CD4-positive, alpha-beta T cell treated with Interleukin-15 for 1 hour (primary cell): ENCODE data around the gene SEMA5A.

ENCODE experiments used
- DNase-seq: peaks from one replicate; pipeline ENCODE4 v3.0.0-alpha.2; 2020

Gene SEMA5A

GRCh38 chr5:9245071-9245470 lies 300.8 kb downstream of the SEMA5A start:
- DNase-seq: no peak

GRCh38 chr5:9244417-9244816 lies 301.5 kb downstream of the SEMA5A start:
- DNase-seq: no peak

DNA sequence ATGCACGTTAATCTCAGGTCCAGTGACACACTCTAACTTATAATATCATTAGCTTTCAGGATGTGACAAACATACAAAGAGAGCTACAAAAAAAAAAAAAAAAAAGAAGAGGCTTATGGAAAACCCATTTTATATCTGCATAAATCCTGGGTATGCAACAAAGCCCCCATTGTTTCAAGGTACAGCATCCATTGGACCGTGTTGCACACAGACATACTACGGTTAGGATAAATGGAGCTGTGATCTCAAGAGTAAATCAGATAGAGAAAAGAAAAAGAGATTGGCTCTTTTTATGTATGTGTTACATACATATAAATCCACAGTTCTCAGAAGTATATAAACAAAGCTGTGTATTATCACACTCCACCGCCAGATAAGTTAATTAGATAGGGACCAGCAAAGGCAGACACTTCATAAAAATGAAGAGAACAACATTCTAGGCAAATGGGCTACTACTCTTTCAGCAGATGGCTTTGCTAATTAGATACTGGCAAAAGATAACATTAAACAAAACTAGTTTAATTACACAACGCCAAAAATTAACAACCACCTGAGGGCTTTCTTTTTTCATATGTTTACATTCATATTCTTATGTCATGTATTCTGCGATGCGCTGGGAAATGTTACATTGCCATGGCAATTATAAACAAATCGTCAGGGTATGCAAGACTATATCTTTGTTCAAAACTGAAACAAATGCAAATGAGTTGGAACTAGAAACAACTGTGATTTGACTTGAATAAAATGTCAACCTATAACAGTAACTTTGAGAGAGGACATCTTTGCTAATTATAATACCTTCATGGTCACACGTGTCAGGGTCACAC lies 304.2 kb downstream of the SEMA5A start:
- no peak for DNase-seq

DNA sequence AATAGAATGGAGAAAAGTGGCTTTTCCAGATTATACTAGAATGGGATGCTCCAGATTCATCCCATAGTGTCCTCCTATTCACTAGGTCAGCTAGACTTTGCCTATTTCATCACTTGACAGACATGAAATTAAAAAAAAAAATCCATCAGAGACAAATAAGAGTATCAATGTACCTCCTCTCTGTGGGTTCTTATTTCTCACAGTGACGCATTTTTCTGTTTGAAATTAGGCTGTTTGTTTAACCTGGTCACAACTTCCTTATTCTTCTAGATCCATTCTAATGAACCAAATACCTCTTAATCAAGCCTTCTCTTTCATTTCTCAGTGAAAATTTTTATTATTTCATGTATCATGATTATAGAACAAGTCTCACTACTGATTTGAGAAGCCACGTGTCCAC lies 305.4 kb downstream of the SEMA5A start:
- no peak for DNase-seq

- DNase-seq: no peak
Observed at GRCh38 chr5:9239626-9240025, 306.2 kb downstream of the SEMA5A start.

- no peak for DNase-seq
Observed at GRCh38 chr5:9239071-9239470, 306.8 kb downstream of the SEMA5A start.

DNA sequence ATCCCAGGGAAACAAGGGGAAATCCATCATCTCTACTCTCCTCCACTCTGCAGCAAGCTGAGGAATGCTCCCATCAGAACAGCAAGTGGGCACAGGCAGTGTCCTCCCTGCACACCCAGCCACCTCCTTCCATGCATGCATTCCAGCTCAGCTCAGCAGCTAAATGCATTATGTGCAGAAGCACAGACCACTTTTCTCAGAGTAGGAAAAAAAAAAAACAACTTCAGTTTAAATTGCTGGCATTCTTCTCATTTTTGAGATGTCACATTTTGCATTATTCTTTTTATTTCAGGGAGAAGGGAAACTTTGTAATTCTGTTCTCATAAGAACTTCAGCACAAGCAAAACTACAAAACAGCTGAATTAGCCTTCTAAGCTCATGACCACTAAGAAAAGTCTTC lies 312.2 kb downstream of the SEMA5A start:
- DNase-seq: no peak

GRCh38 chr5:9233035-9233434 lies 312.8 kb downstream of the SEMA5A start:
- no peak for DNase-seq

DNA sequence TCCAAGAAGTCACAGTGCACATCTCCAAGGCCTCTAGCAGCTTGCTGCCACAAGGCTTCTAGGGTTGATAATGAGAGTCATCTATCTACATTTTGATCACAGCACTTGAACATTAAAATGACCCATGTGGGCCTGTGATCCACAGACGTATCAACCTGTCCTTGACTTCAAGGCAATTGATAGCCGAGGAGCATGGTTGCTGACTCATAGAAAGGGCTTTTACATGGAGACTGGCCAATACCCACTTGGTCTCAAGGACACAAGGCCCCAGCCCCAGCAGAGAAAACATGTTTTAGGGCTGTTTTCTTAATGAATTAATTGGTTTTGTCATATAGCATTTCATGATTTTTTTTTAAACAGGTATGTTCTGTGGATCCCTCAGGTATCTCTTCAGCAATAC lies 314.0 kb downstream of the SEMA5A start:
- no peak for DNase-seq

GRCh38 chr5:9230355-9230754 lies 315.5 kb downstream of the SEMA5A start:
- no peak for DNase-seq

- no peak for DNase-seq
Observed at GRCh38 chr5:9226016-9226536, 319.8 kb downstream of the SEMA5A start.

GRCh38 chr5:9222054-9222976 lies 323.6 kb downstream of the SEMA5A start:
- no peak for DNase-seq

DNA sequence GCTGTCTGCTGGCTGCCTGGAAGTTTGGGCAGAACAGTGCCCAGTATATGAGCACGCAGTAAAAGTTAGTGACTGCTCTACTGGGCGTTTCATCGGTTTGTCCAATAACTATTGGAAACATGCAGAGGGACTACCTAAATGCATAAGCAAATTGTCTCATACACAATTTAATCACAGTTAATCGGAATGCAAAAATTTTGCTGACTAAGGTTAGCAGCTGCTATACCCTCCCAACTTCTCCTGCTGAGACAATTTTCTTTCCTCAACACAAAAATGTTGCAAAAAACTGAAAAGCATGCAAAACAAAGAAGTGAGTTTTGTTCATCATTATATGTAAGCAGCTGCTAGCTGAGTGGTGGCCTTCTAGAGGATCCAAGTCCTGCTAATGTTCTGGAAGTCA lies 327.5 kb downstream of the SEMA5A start:
- DNase-seq: no peak

- DNase-seq: no peak
Observed at GRCh38 chr5:9212605-9213004, 333.3 kb downstream of the SEMA5A start.

- DNase-seq: no peak
Observed at GRCh38 chr5:9209846-9210492, 335.9 kb downstream of the SEMA5A start.

DNA sequence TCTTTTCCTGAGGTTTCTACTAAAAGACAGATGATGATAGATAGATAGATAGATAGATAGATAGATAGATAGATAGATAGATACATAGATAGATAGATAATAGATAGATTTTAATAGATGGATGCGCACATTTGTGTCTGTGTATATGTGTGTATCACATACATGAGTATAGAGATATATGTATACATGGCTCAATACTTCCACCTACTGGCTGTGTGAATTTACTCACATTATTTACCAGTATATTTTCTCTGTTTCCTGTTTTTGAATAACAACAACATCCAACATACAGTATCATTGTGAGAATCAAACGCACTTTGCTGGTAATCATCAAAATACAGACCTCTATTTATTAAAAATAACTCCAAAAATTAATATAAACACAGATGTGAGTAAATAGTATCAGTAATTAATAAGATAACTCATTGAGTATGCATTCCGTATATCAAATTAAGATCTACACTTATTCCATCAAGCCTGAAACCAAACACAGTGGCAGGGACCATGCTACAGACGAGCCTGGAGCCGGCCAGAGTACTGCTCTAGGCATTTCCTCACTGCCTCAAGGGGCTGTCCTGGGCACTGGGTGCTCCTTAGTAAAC lies 338.0 kb downstream of the SEMA5A start:
- no peak for DNase-seq

- no peak for DNase-seq
Observed at GRCh38 chr5:9202636-9203035, 343.2 kb downstream of the SEMA5A start.

DNA sequence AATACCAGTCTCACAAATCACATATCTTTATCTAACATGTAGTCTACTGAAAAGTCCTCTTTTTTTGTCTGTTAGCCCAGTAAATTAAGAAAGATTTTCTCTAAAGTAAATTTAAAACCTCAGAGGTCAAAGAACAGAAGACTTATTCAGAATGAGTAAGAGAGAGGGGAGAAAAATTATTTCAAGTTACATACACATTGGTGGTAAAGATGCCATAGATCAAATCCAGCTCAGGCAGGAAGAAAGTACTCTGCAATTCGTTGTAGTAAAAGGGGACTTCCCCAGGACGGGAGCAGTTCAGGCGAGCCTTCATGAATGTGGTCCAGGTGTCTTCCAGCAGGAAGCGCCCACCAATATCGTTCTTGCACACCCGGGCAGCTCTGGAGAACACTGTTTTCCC lies 344.1 kb downstream of the SEMA5A start:
- no peak for DNase-seq

GRCh38 chr5:9201011-9201410 lies 344.9 kb downstream of the SEMA5A start:
- DNase-seq: no peak

- no peak for DNase-seq
Observed at GRCh38 chr5:9198394-9198793, 347.5 kb downstream of the SEMA5A start.

DNA sequence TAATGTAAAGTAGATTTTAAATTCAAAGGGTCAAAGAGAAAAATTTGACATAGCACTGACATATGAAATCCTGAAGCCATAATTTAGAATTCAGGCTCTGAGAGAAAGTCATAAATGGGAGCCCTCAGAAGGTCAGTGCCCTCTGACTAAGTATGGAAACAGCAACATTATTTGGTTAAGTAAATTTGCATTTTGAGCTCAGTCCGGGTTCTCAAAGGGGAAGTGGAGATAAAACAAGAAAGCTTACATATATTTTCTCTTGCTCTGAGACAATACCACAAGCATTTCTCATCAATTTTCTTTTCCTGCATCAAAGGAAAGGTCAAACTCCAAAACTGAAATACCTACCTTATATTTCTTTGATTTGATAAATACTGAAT lies 348.0 kb downstream of the SEMA5A start:
- DNase-seq: no peak

DNA sequence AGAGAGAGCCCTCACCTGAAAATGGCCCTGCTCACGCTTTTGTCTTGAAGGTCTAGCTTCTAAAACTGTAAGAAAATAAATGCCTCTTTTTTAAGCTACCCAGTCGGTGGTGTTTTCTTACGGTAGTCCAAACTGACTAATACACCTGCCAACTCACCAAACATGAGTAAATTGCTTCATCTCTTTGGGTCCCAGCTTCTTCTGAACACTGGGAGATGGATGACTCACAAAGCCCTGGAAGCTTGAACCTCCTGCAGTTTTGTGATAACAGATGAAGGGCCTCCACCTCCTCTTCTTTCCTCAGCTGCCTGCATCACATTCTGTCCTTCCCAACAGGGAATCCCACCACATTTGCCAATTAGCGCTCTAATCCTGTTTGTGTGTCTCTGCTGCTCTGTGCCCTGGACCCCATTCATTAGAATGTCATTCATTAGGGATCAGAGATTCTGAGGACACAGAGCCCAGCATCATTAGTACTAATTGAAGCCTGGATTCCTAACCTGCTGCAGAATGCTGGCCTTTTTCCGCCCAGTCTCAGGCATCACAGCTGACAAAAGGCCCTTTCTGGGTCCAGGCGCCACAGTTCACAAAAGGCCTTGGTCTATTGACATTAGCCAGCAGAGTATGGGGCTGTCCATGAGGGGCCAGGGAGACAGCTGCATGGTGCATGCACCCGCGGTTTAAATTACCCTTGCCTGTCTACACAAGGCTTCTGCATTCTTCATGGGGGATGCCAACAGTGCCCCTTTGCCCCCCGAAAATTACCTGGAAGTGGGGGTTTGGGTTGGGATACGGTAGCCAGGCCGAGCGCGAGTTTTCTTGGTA lies 349.3 kb downstream of the SEMA5A start:
- DNase-seq: no peak
